ENCODE measurements around the gene ZNF304. TPM values are rescaled to one million over a fixed set of nuclear protein-coding genes. Genes with fewer than 3 reads are reported as not detected.

The ZNF304 gene
- total and polyA plus RNA-seq, 2 experiments from 2014 or later: 3.0 to 6.9 TPM

GRCh38 chr19:57305056-57305455, 46.0 kb upstream of the ZNF304 start:
- H3K9me2 ChIP-seq (replicated peaks; ENCODE audit: insufficient read depth): no peaks in the 10 kb centered on the region
- H3K36me3 ChIP-seq (replicated peaks; ENCODE audit: insufficient read depth, low read depth): peaks cover 3% of the 10 kb centered on the region
- 0% methylated on average over 1 of the region's 1 CpG for WGBS (ENCODE audit: low lambda C conversion rate, missing lambda C conversion rate)
- peaks cover 8% of the 10 kb centered on the region for H4K20me1 ChIP-seq (ENCODE audit: insufficient read depth, poor library complexity, severe bottlenecking)
- DNase-seq (ENCODE audit: low spot score): no peak
- no peak overlapping the region for H3K4me3 ChIP-seq
- H3K4me1 ChIP-seq (ENCODE audit: insufficient read depth): no peaks in the 10 kb centered on the region
- H3K4me2 ChIP-seq: no peak overlapping the region
- no peaks in the 10 kb centered on the region for H3K27me3 ChIP-seq
- peaks cover 34% of the 10 kb centered on the region for H3K79me2 ChIP-seq
- H2AFZ ChIP-seq: no peak overlapping the region
- TF ChIP-seq, protein P1, sequence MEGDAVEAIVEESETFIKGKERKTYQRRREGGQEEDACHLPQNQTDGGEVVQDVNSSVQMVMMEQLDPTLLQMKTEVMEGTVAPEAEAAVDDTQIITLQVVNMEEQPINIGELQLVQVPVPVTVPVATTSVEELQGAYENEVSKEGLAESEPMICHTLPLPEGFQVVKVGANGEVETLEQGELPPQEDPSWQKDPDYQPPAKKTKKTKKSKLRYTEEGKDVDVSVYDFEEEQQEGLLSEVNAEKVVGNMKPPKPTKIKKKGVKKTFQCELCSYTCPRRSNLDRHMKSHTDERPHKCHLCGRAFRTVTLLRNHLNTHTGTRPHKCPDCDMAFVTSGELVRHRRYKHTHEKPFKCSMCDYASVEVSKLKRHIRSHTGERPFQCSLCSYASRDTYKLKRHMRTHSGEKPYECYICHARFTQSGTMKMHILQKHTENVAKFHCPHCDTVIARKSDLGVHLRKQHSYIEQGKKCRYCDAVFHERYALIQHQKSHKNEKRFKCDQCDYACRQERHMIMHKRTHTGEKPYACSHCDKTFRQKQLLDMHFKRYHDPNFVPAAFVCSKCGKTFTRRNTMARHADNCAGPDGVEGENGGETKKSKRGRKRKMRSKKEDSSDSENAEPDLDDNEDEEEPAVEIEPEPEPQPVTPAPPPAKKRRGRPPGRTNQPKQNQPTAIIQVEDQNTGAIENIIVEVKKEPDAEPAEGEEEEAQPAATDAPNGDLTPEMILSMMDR (IDR thresholded peaks at IDR 0.05; ENCODE audit: poor library complexity): no peak
- TF ChIP-seq EZH2phosphoT487 (IDR thresholded peaks at IDR 0.05; ENCODE audit: low read depth, severe bottlenecking, unreplicated experiment) (no peak), EZH2 (IDR thresholded peaks at IDR 0.05; ENCODE audit: borderline replicate concordance) (no peak)
- H3K9me3 ChIP-seq (ENCODE audit: low read depth): no peaks in the 10 kb centered on the region
- H3K27ac ChIP-seq: no peak overlapping the region

- Histone ChIP-seq H3K4me1 (ENCODE audit: insufficient read depth) (no peaks in the 10 kb centered on the region), H3K4me2 (no peak overlapping the region), H4K20me1 (ENCODE audit: insufficient read depth, poor library complexity, severe bottlenecking) (peaks cover 5% of the 10 kb centered on the region), H3K4me3 (no peak overlapping the region), H3K27ac (no peak overlapping the region), H3K9me2 (replicated peaks; ENCODE audit: insufficient read depth) (no peaks in the 10 kb centered on the region), H2AFZ (no peak overlapping the region), H3K79me2 (peaks cover 3% of the 10 kb centered on the region), H3K27me3 (peaks cover 1% of the 10 kb centered on the region), H3K9me3 (ENCODE audit: low read depth) (no peaks in the 10 kb centered on the region), H3K36me3 (replicated peaks; ENCODE audit: insufficient read depth, low read depth) (no peaks in the 10 kb centered on the region)
- DNase-seq (ENCODE audit: low spot score): no peak
- TF ChIP-seq, protein P1 (IDR thresholded peaks at IDR 0.05; ENCODE audit: poor library complexity): no peak
- TF ChIP-seq EZH2 (IDR thresholded peaks at IDR 0.05; ENCODE audit: borderline replicate concordance) (no peak), EZH2phosphoT487 (IDR thresholded peaks at IDR 0.05; ENCODE audit: low read depth, severe bottlenecking, unreplicated experiment) (no peak)
Measured at GRCh38 chr19:57308514-57308913, 42.6 kb upstream of the ZNF304 start.

- H3K9me3 ChIP-seq (ENCODE audit: low read depth): no peaks in the 10 kb centered on the region
- H3K36me3 ChIP-seq (replicated peaks; ENCODE audit: insufficient read depth, low read depth): no peaks in the 10 kb centered on the region
- no peak overlapping the region for H3K27ac ChIP-seq
- peaks cover 12% of the 10 kb centered on the region for H3K27me3 ChIP-seq
- H2AFZ ChIP-seq: no peak overlapping the region
- WGBS (ENCODE audit: low lambda C conversion rate, missing lambda C conversion rate): 83% methylated on average over 2 of the region's 2 CpGs
- no peak overlapping the region for H3K4me3 ChIP-seq
- no peaks in the 10 kb centered on the region for H3K9me2 ChIP-seq (replicated peaks; ENCODE audit: insufficient read depth)
- H4K20me1 ChIP-seq (ENCODE audit: insufficient read depth, poor library complexity, severe bottlenecking): peaks cover 5% of the 10 kb centered on the region
- no peaks in the 10 kb centered on the region for H3K79me2 ChIP-seq
- DNase-seq (ENCODE audit: low spot score): no peak
- no peak overlapping the region for H3K4me2 ChIP-seq
- TF ChIP-seq, protein P1 (IDR thresholded peaks at IDR 0.05; ENCODE audit: poor library complexity): no peak
- no peaks in the 10 kb centered on the region for H3K4me1 ChIP-seq (ENCODE audit: insufficient read depth)
Measured at GRCh38 chr19:57310792-57311191, 40.3 kb upstream of the ZNF304 start.

DNA sequence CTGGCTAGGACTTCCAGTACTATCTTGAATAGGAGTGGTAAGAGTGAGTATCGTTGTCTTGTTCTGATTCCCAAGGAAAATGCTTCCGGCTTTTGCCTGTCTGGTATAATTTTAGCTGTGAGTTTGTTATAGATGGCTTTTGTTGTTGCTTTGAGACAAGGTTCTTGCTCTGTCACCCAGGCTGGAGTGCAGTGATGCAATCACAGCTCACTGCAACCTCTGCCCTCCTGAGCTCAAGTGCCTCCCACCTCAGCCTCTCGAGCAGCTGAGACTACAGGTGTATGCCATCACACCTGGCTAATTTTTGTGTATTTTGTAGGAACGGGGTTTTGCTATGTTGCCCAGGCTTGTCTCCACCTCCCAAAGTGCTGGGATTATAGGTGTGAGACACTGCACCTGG, 36.9 kb upstream of the ZNF304 start:
- no peaks in the 10 kb centered on the region for H3K36me3 ChIP-seq (replicated peaks; ENCODE audit: insufficient read depth, low read depth)
- H3K27me3 ChIP-seq: peaks cover 37% of the 10 kb centered on the region
- H2AFZ ChIP-seq: no peak overlapping the region
- WGBS (ENCODE audit: low lambda C conversion rate, missing lambda C conversion rate): 80% methylated on average over 4 of the region's 4 CpGs
- no peak overlapping the region for H3K27ac ChIP-seq
- no peak for TF ChIP-seq EZH2 (IDR thresholded peaks at IDR 0.05; ENCODE audit: borderline replicate concordance)
- H3K4me3 ChIP-seq: no peak overlapping the region
- no peak overlapping the region for H3K4me2 ChIP-seq
- H3K79me2 ChIP-seq: no peaks in the 10 kb centered on the region
- no peaks in the 10 kb centered on the region for H3K9me3 ChIP-seq (ENCODE audit: low read depth)
- no peaks in the 10 kb centered on the region for H4K20me1 ChIP-seq (ENCODE audit: insufficient read depth, poor library complexity, severe bottlenecking)
- DNase-seq (ENCODE audit: low spot score): no peak
- no peaks in the 10 kb centered on the region for H3K4me1 ChIP-seq (ENCODE audit: insufficient read depth)
- H3K9me2 ChIP-seq (replicated peaks; ENCODE audit: insufficient read depth): no peaks in the 10 kb centered on the region
